ENCODE results near the gene EFNA2. TPM values are rescaled to one million over a fixed set of nuclear protein-coding genes. Genes with fewer than 3 reads are reported as not detected.

Gene EFNA2
- total and polyA plus RNA-seq, 5 donors from 2014 or later, result not detected

DNA sequence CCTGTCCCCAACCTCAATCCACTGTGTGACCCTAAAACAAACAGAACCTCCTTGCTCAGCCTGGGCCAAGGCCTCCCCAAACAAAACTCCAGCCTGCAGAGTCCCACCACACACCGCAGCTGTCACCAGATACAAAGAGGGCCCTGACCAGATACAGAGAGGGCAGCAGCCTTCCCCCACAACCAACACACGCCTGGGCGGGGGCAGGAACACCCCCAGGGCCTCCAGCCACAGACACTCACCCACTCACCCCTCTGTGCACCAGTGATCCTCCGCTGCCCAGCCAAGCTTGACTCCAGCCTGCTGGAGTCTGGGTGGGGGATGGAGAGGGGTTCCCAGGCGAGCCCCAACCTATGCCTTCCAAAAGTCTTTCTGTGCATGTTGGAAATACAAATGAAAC is 22.5 kb upstream of the EFNA2 start:
- H3K9me3 ChIP-seq (ENCODE audit: control insufficient read depth in 2 of 2, low read length in 2 of 2), result no peaks in the 10 kb centered on the region
- no peak overlapping the region for H3K4me3 ChIP-seq (ENCODE audit: low read depth, low read length)
- no peaks in the 10 kb centered on the region for H3K27me3 ChIP-seq (ENCODE audit: control insufficient read depth, insufficient read depth, low read length)
- H3K36me3 ChIP-seq (ENCODE audit: control insufficient read depth, insufficient read depth, low read length), result no peaks in the 10 kb centered on the region
- Mint-ChIP-seq H3K4me1 (peaks cover 0 to 66% (median 21%) of the 10 kb centered on the region in 4 donors), H3K36me3 (no peaks in the 10 kb centered on the region), H3K9me3 (peaks cover 0 to 2% (median 0%) of the 10 kb centered on the region in 7 donors), H3K27ac (peak overlapping the region in 2 of 3 donors; percentile 32), H3K4me3 (peak overlapping the region; percentile 19 to 60 (median 36)), H3K27me3 (peaks cover 16% of the 10 kb centered on the region)
- ATAC-seq (ENCODE audit: low read depth in 2 of 2) (no peak), DNase-seq (no peak)
- H3K27ac ChIP-seq (ENCODE audit: insufficient read depth, low read length, poor library complexity, severe bottlenecking), result peak overlapping the region; percentile 100
- peaks cover 70% of the 10 kb centered on the region for H3K4me1 ChIP-seq (ENCODE audit: control insufficient read depth, insufficient read depth, low read length, poor library complexity, severe bottlenecking)

- H3K36me3 Mint-ChIP-seq, result peaks cover 1% of the 10 kb centered on the region
- Histone ChIP-seq H3K27ac (ENCODE audit: insufficient read depth, low read length, poor library complexity, severe bottlenecking) (no peak overlapping the region), H3K27me3 (ENCODE audit: control insufficient read depth, insufficient read depth, low read length) (no peaks in the 10 kb centered on the region), H3K9me3 (ENCODE audit: control insufficient read depth in 2 of 2, low read length in 2 of 2) (no peaks in the 10 kb centered on the region), H3K36me3 (ENCODE audit: control insufficient read depth, insufficient read depth, low read length) (no peaks in the 10 kb centered on the region), H3K4me3 (ENCODE audit: low read depth, low read length) (no peak overlapping the region), H3K4me1 (ENCODE audit: control insufficient read depth, insufficient read depth, low read length, poor library complexity, severe bottlenecking) (peaks cover 62% of the 10 kb centered on the region)
- no peak for ATAC-seq (ENCODE audit: low read depth in 2 of 2)
- peak overlapping the region; percentile 28 to 73 (median 53) for H3K4me3 Mint-ChIP-seq
- peak overlapping the region; percentile 52 to 92 (median 78) for H3K27ac Mint-ChIP-seq
- peaks cover 0 to 60% (median 15%) of the 10 kb centered on the region in 4 donors for H3K4me1 Mint-ChIP-seq
- peaks cover 5% of the 10 kb centered on the region for H3K27me3 Mint-ChIP-seq
- H3K9me3 Mint-ChIP-seq, result peaks cover 0 to 2% (median 0%) of the 10 kb centered on the region in 7 donors
- no peak for DNase-seq
Observed at GRCh38 chr19:1264801-1265614, 20.7 kb upstream of the EFNA2 start.

GRCh38 chr19:1265615-1266128 is 20.0 kb upstream of the EFNA2 start:
- H3K36me3 Mint-ChIP-seq, result peaks cover 6% of the 10 kb centered on the region
- peak overlapping the region; percentile 73 for H3K27ac ChIP-seq (ENCODE audit: insufficient read depth, low read length, poor library complexity, severe bottlenecking)
- H3K27me3 Mint-ChIP-seq, result peaks cover 5% of the 10 kb centered on the region
- H3K4me1 ChIP-seq (ENCODE audit: control insufficient read depth, insufficient read depth, low read length, poor library complexity, severe bottlenecking), result peaks cover 62% of the 10 kb centered on the region
- H3K9me3 Mint-ChIP-seq, result peaks cover 0 to 2% (median 0%) of the 10 kb centered on the region in 7 donors
- DNase-seq (peak in 1 of 3 donors; percentile 65), ATAC-seq (ENCODE audit: low read depth in 2 of 2) (peak; percentile 0)
- peaks cover 0 to 64% (median 18%) of the 10 kb centered on the region in 4 donors for H3K4me1 Mint-ChIP-seq
- H3K27ac Mint-ChIP-seq, result peak overlapping the region in 1 of 3 donors; percentile 20
- no peak overlapping the region for H3K4me3 ChIP-seq (ENCODE audit: low read depth, low read length)
- H3K9me3 ChIP-seq (ENCODE audit: control insufficient read depth in 2 of 2, low read length in 2 of 2), result no peaks in the 10 kb centered on the region
- H3K4me3 Mint-ChIP-seq, result peak overlapping the region; percentile 38 to 73 (median 58)
- peaks cover under 1% of the 10 kb centered on the region for H3K36me3 ChIP-seq (ENCODE audit: control insufficient read depth, insufficient read depth, low read length)
- no peaks in the 10 kb centered on the region for H3K27me3 ChIP-seq (ENCODE audit: control insufficient read depth, insufficient read depth, low read length)

DNA sequence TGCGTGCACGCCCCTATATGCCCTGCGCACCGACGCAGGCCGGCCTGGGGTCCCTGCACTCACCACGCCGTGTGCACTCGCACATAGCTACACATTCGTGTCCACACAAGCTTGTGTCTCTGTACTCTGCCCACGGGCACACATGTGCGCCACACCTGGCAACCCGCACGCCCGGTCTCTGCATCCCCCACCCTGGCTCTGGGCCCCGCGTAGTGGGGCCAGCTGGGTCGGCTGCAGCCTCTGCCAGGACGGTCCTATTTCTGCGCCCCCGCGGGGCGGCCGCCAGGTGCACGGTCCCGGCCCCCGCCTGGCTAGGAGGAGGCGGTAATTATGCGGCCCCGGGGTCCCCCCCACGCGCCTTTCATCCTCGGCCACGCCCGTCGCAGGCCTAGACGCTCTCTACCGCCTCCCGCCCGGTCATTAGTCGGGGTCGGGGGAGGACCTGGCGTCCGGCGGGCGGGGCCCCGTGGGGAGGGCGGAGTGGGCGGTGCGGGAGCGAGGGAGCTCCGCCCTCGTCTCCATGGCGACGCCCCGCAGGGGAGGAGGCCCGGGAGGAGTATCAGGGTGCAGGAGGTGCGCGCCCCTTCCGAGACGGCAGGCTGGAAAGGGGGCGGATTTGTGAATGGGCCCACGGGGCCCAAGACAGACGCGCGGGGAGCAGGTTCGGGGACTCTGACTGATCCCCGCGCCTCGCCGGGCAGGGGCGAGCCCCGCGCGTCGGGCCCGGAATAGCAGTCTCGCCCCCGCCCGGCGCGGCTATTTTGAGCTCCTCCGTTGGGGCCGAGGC is 19.4 kb upstream of the EFNA2 start:
- peak overlapping the region; percentile 52 to 77 (median 69) for H3K4me3 Mint-ChIP-seq
- no peak overlapping the region for H3K4me3 ChIP-seq (ENCODE audit: low read depth, low read length)
- H3K27me3 Mint-ChIP-seq, result peaks cover 5% of the 10 kb centered on the region
- peak overlapping the region in 1 of 3 donors; percentile 20 for H3K27ac Mint-ChIP-seq
- peaks cover 7% of the 10 kb centered on the region for H3K36me3 ChIP-seq (ENCODE audit: control insufficient read depth, insufficient read depth, low read length)
- DNase-seq, result peak; percentile 83 to 90 (median 84)
- peaks cover 65% of the 10 kb centered on the region for H3K4me1 ChIP-seq (ENCODE audit: control insufficient read depth, insufficient read depth, low read length, poor library complexity, severe bottlenecking)
- no peaks in the 10 kb centered on the region for H3K27me3 ChIP-seq (ENCODE audit: control insufficient read depth, insufficient read depth, low read length)
- H3K9me3 ChIP-seq (ENCODE audit: control insufficient read depth in 2 of 2, low read length in 2 of 2), result no peaks in the 10 kb centered on the region
- peak; percentile 35 to 38 for ATAC-seq (ENCODE audit: low read depth in 2 of 2)
- peak overlapping the region; percentile 73 for H3K27ac ChIP-seq (ENCODE audit: insufficient read depth, low read length, poor library complexity, severe bottlenecking)
- H3K9me3 Mint-ChIP-seq, result peaks cover 0 to 2% (median 0%) of the 10 kb centered on the region in 7 donors
- peaks cover 0 to 69% (median 23%) of the 10 kb centered on the region in 4 donors for H3K4me1 Mint-ChIP-seq
- H3K36me3 Mint-ChIP-seq, result peaks cover 12% of the 10 kb centered on the region

DNA sequence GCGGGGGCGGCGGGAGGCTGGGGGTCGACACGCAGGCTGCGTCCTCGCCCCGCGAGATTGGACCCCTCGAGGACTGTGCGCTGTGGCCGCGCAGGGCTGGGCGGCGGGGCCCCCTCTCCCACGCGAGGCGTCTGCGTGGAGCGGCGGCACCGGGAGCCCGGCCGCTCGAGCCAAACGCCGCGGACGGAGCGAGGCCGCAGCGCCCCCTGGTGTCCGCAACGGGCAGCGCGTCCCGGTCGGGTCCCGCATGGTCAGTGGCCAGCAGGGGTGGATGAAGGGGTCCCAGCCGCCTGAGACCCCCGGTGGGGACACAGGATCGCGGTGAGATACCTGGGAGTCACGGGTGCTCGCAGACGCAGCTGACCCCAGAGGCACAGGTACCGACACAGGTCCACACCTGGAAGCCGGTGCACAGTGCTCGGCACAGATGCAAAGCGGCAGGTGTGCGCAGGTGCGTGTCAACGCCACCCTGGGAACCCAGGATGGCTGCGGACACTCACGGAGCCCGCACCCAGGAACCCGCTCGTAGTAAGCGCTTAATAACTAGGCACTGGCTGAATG is 18.7 kb upstream of the EFNA2 start:
- DNase-seq (peak; percentile 62 to 74 (median 62)), ATAC-seq (ENCODE audit: low read depth in 2 of 2) (peak in 1 of 2 donors; percentile 5)
- peaks cover 0 to 69% (median 21%) of the 10 kb centered on the region in 4 donors for H3K4me1 Mint-ChIP-seq
- peaks cover 19% of the 10 kb centered on the region for H3K36me3 Mint-ChIP-seq
- no peaks in the 10 kb centered on the region for H3K9me3 ChIP-seq (ENCODE audit: control insufficient read depth in 2 of 2, low read length in 2 of 2)
- H3K4me3 Mint-ChIP-seq, result peak overlapping the region; percentile 47 to 81 (median 76)
- H3K9me3 Mint-ChIP-seq, result peaks cover 0 to 2% (median 0%) of the 10 kb centered on the region in 7 donors
- H3K4me3 ChIP-seq (ENCODE audit: low read depth, low read length), result peak overlapping the region; percentile 13
- peaks cover 14% of the 10 kb centered on the region for H3K36me3 ChIP-seq (ENCODE audit: control insufficient read depth, insufficient read depth, low read length)
- H3K4me1 ChIP-seq (ENCODE audit: control insufficient read depth, insufficient read depth, low read length, poor library complexity, severe bottlenecking), result peaks cover 65% of the 10 kb centered on the region
- no peaks in the 10 kb centered on the region for H3K27me3 ChIP-seq (ENCODE audit: control insufficient read depth, insufficient read depth, low read length)
- H3K27ac Mint-ChIP-seq, result peak overlapping the region in 1 of 3 donors; percentile 65
- H3K27me3 Mint-ChIP-seq, result peaks cover 5% of the 10 kb centered on the region
- H3K27ac ChIP-seq (ENCODE audit: insufficient read depth, low read length, poor library complexity, severe bottlenecking), result peak overlapping the region; percentile 73

- no peak overlapping the region for H3K27ac ChIP-seq (ENCODE audit: insufficient read depth, low read length, poor library complexity, severe bottlenecking)
- peaks cover 21% of the 10 kb centered on the region for H3K36me3 ChIP-seq (ENCODE audit: control insufficient read depth, insufficient read depth, low read length)
- H3K27ac Mint-ChIP-seq, result peak overlapping the region in 2 of 3 donors; percentile 20 to 65
- H3K9me3 Mint-ChIP-seq, result peaks cover 0 to 2% (median 0%) of the 10 kb centered on the region in 7 donors
- DNase-seq (no peak), ATAC-seq (ENCODE audit: low read depth in 2 of 2) (no peak)
- peaks cover 24% of the 10 kb centered on the region for H3K36me3 Mint-ChIP-seq
- H3K4me3 Mint-ChIP-seq, result peak overlapping the region; percentile 47 to 82 (median 80)
- H3K9me3 ChIP-seq (ENCODE audit: control insufficient read depth in 2 of 2, low read length in 2 of 2), result no peaks in the 10 kb centered on the region
- no peaks in the 10 kb centered on the region for H3K27me3 ChIP-seq (ENCODE audit: control insufficient read depth, insufficient read depth, low read length)
- H3K4me1 Mint-ChIP-seq, result peaks cover 0 to 69% (median 26%) of the 10 kb centered on the region in 4 donors
- peaks cover 5% of the 10 kb centered on the region for H3K27me3 Mint-ChIP-seq
- H3K4me3 ChIP-seq (ENCODE audit: low read depth, low read length), result peak overlapping the region; percentile 13
- H3K4me1 ChIP-seq (ENCODE audit: control insufficient read depth, insufficient read depth, low read length, poor library complexity, severe bottlenecking), result peaks cover 65% of the 10 kb centered on the region
Observed at GRCh38 chr19:1267477-1268225, 18.0 kb upstream of the EFNA2 start.
